Measurements from ENCODE around the gene ACTL7B. TPM values are rescaled to one million over a fixed set of nuclear protein-coding genes. Genes with fewer than 3 reads are reported as not detected.

The ACTL7B gene
- total and polyA plus RNA-seq, 10 of the 15 experiments (the other 5 are each of a cell fraction or from before 2014, with no cell fraction given), result not detected

GRCh38 chr9:108811944-108812343, 43.8 kb downstream of the ACTL7B start:
- ChIA-PET SMC1A (ENCODE audit: uncharacterized antibody, unreplicated experiment) (no interaction called here), CTCF (no interaction called here), POLR2A (no interaction called here), RAD21 (ENCODE audit: unreplicated experiment) (no interaction called here)
- Histone ChIP-seq H3K9ac (ENCODE audit: control insufficient read depth, insufficient read depth, low read length) (no peak overlapping the region), H4K20me1 (ENCODE audit: control insufficient read depth, insufficient read depth) (no peaks in the 10 kb centered on the region), H3K4me1 (ENCODE audit: control insufficient read depth, insufficient read depth, low read length) (no peaks in the 10 kb centered on the region; the same call in 1 of the 2 replicates), H3K79me2 (ENCODE audit: control insufficient read depth, insufficient read depth, low read length) (no peaks in the 10 kb centered on the region), H2AFZ (ENCODE audit: control insufficient read depth, low read depth, low read length) (no peak overlapping the region), H3K9me3 (replicated peaks; ENCODE audit: control insufficient read depth, insufficient read depth, low read length) (no peaks in the 10 kb centered on the region), H3K4me2 (ENCODE audit: control insufficient read depth, insufficient read depth) (no peak overlapping the region), H3K27ac (ENCODE audit: control insufficient read depth, insufficient read depth) (no peak overlapping the region), H3K4me3 (no peak overlapping the region), H3K36me3 (ENCODE audit: control insufficient read depth in 2 of 2, insufficient read depth in 2 of 2, low read length in 1 of 2) (no peaks in the 10 kb centered on the region), H3K27me3 (replicated peaks in 1 of 2; ENCODE audit: control insufficient read depth in 2 of 2, insufficient read depth in 2 of 2, low read length in 1 of 2) (0 out of 4 replicates have a peak, but pooled peaks cover 0 to 1% of the 10 kb centered on the region in 2 experiments)
- no TSS peak for BruUV-seq (replicated peaks)
- ATAC-seq (no peak), DNase-seq (ENCODE audit: low read depth, low spot score) (no peak), FAIRE-seq (no peak)
- 0% methylated on average over 1 of the region's 1 CpG for WGBS (ENCODE audit: insufficient coverage, insufficient replicate concordance, low lambda C conversion rate, missing lambda C conversion rate)
- in situ Hi-C loops (cut with MboI) (no loop called here), intact Hi-C loops (cut with micrococcal nuclease; ENCODE audit: unreplicated experiment) (no loop called here)
- no peak for TF ChIP-seq MEF2B (IDR thresholded peaks at IDR 0.05; ENCODE audit: partially characterized antibody, poor library complexity, severe bottlenecking)
- no peak for TF ChIP-seq ZNF24 (IDR thresholded peaks at IDR 0.05)
- no peak for TF ChIP-seq MXI1 (IDR thresholded peaks at IDR 0.05; ENCODE audit: low read depth, low read length)
- no peak for TF ChIP-seq ZNF687 (IDR thresholded peaks at IDR 0.05)
- no peak for TF ChIP-seq TARDBP (IDR thresholded peaks at IDR 0.05; ENCODE audit: borderline replicate concordance)
- TF ChIP-seq ELK1 (IDR thresholded peaks at IDR 0.05; ENCODE audit: low read depth, low read length), result no peak
- TF ChIP-seq, protein P1, sequence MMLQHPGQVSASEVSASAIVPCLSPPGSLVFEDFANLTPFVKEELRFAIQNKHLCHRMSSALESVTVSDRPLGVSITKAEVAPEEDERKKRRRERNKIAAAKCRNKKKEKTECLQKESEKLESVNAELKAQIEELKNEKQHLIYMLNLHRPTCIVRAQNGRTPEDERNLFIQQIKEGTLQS (IDR thresholded peaks at IDR 0.05; ENCODE audit: borderline replicate concordance, extremely low read depth, low read depth, low read length), result no peak
- no peak for TF ChIP-seq NFYB (IDR thresholded peaks at IDR 0.05; ENCODE audit: insufficient read depth, low read depth, low read length)
- no peak for TF ChIP-seq SP1 (IDR thresholded peaks at IDR 0.05; ENCODE audit: low read depth, low read length)
- TF ChIP-seq MYC (IDR thresholded peaks at IDR 0.05; ENCODE audit: insufficient read depth, insufficient read length, insufficient replicate concordance, low read length, severe bottlenecking), result no peak
- no peak for TF ChIP-seq STAT1 (conservative IDR thresholded peaks at IDR 0.05)
- no peak for TF ChIP-seq RAD51 (IDR thresholded peaks at IDR 0.05)
- TF ChIP-seq WRNIP1 (IDR thresholded peaks at IDR 0.05; ENCODE audit: borderline replicate concordance, low read depth, low read length), result no peak
- TF ChIP-seq USF2 (IDR thresholded peaks at IDR 0.05; ENCODE audit: borderline replicate concordance, low read depth, low read length), result no peak
- no peak for TF ChIP-seq CHD1 (IDR thresholded peaks at IDR 0.05; ENCODE audit: low read depth, low read length)
- no peak for TF ChIP-seq KAT2A (conservative IDR thresholded peaks at IDR 0.05; ENCODE audit: control insufficient read depth, low read depth, low read length)
- no peak for TF ChIP-seq HCFC1 (IDR thresholded peaks at IDR 0.05; ENCODE audit: low read length)
